GM21360 (cell line): ENCODE data around the gene SMIM1.
"Not testable (repeated sequence)": the region's sequence is repeated elsewhere in the genome, so short reads cannot be mapped to it uniquely, and the experiment has no call there.

Source experiments
- ATAC-seq: cut with Tn5 transposase; IDR thresholded peaks from one replicate; pipeline ENCODE4 v1.9.1; 2021; ENCODE audit warnings: mild to moderate bottlenecking, moderate library complexity; ENCODE audit not compliant: unreplicated experiment

SMIM1 gene

GRCh38 chr1:3736131-3736561 lies 36.4 kb upstream of the SMIM1 start:
- ATAC-seq = no peak

- ATAC-seq = no peak
These were observed 35.8 kb upstream of the SMIM1 start for GRCh38 chr1:3736708-3737107.

GRCh38 chr1:3738943-3739342 lies 33.6 kb upstream of the SMIM1 start:
- no peak for ATAC-seq

GRCh38 chr1:3740042-3740441 lies 32.5 kb upstream of the SMIM1 start:
- ATAC-seq = no peak

- no peak for ATAC-seq
These were observed 31.8 kb upstream of the SMIM1 start for GRCh38 chr1:3740752-3741151.

- no peak for ATAC-seq
These were observed 30.7 kb upstream of the SMIM1 start for GRCh38 chr1:3741566-3742438.

GRCh38 chr1:3742439-3743298 lies 29.9 kb upstream of the SMIM1 start:
- no peak for ATAC-seq

- ATAC-seq = no peak
These were observed 29.1 kb upstream of the SMIM1 start for GRCh38 chr1:3743421-3743820.

GRCh38 chr1:3743826-3744225 lies 28.7 kb upstream of the SMIM1 start:
- ATAC-seq = no peak

GRCh38 chr1:3744646-3745045 lies 27.9 kb upstream of the SMIM1 start:
- ATAC-seq = no peak

- ATAC-seq = no peak
These were observed 27.5 kb upstream of the SMIM1 start for GRCh38 chr1:3745071-3745470.

GRCh38 chr1:3745590-3746381 lies 26.8 kb upstream of the SMIM1 start:
- ATAC-seq = no peak

- peak; percentile 17 for ATAC-seq
These were observed 26.1 kb upstream of the SMIM1 start for GRCh38 chr1:3746389-3746829.

GRCh38 chr1:3746830-3747521 lies 25.6 kb upstream of the SMIM1 start:
- peak; percentile 86 for ATAC-seq

GRCh38 chr1:3747522-3747848 lies 25.1 kb upstream of the SMIM1 start:
- ATAC-seq = no peak

- ATAC-seq = no peak
These were observed 24.6 kb upstream of the SMIM1 start for GRCh38 chr1:3747903-3748302.

- not testable (repeated sequence) for ATAC-seq
These were observed 24.1 kb upstream of the SMIM1 start for GRCh38 chr1:3748316-3748900.

GRCh38 chr1:3749512-3749911 lies 23.0 kb upstream of the SMIM1 start:
- ATAC-seq = no peak

- no peak for ATAC-seq
These were observed 21.8 kb upstream of the SMIM1 start for GRCh38 chr1:3750741-3751140.

GRCh38 chr1:3752400-3752945 lies 20.1 kb upstream of the SMIM1 start, which contains the start of gene CCDC27:
Gene CCDC27, plus strand, starts transcription at chr1:3752450. Its CDS starts 32 bp downstream, at chr1:3752482.
- no peak for ATAC-seq
